ENCODE measurements around the gene NEDD4L.

Gene NEDD4L

DNA sequence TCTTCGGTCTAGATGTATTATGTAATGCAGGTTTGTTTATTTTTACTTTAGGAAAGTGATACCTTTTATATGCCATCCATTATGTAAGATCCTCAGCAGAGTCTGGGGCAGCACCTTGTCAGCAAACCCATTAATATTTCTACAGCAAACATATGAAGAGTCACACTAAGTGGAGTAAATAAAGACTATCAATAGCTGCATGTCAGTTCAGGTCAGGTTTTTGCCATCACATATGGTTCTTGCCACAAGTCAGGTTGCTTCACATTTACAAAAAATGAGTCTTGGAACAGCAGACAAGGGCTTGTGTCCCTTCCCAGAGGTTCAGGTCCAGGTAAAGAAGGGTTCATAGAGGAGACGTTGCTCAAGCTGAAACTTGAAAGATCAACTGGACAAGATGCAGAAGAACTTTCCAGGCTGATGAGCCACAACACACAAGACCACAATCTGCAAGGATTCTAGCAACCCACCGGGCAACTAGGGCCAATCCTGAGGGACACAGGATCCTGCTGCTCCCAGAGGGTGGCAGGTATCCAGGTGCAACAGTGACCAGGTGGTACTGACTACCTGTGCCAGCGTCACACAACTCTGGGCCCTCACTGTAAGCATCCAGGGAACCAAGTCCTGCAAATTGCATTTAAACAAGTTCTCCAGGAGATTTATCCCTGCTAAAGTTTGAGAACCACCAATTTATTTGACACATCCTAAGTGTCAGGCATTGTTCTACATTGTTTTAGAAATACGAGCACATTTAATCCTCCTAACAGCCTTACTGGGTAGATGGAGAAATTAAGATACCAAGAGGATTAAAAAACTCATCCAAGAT lies 369.0 kb downstream of the NEDD4L start:
- Histone ChIP-seq H3K27me3 (ENCODE audit: low read length) (no peaks in the 10 kb centered on the region), H3K36me3 (ENCODE audit: low read length) (no peaks in the 10 kb centered on the region), H3K4me3 (ENCODE audit: insufficient read depth, low read length, poor library complexity, severe bottlenecking) (no peak overlapping the region), H3K9ac (ENCODE audit: low read length) (no peak overlapping the region), H4K20me1 (ENCODE audit: low read depth, low read length) (no peaks in the 10 kb centered on the region), H3K79me2 (ENCODE audit: insufficient read depth, low read length) (no peaks in the 10 kb centered on the region), H3K27ac (ENCODE audit: low read depth, low read length) (no peak overlapping the region), H2AFZ (ENCODE audit: low read depth, low read length, severe bottlenecking) (no peak overlapping the region), H3K4me2 (ENCODE audit: low read depth, low read length, poor library complexity, severe bottlenecking) (no peak overlapping the region), H3F3A (ENCODE audit: insufficient read depth) (no peaks in the 10 kb centered on the region), H3K9me3 (ENCODE audit: insufficient read depth, low read length) (no peaks in the 10 kb centered on the region), H3K9me2 (replicated peaks; ENCODE audit: insufficient read depth, low read length) (no peaks in the 10 kb centered on the region)
- TF ChIP-seq EZH2phosphoT487 (conservative IDR thresholded peaks at IDR 0.05; ENCODE audit: low read length), result no peak
- TF ChIP-seq, protein P1, sequence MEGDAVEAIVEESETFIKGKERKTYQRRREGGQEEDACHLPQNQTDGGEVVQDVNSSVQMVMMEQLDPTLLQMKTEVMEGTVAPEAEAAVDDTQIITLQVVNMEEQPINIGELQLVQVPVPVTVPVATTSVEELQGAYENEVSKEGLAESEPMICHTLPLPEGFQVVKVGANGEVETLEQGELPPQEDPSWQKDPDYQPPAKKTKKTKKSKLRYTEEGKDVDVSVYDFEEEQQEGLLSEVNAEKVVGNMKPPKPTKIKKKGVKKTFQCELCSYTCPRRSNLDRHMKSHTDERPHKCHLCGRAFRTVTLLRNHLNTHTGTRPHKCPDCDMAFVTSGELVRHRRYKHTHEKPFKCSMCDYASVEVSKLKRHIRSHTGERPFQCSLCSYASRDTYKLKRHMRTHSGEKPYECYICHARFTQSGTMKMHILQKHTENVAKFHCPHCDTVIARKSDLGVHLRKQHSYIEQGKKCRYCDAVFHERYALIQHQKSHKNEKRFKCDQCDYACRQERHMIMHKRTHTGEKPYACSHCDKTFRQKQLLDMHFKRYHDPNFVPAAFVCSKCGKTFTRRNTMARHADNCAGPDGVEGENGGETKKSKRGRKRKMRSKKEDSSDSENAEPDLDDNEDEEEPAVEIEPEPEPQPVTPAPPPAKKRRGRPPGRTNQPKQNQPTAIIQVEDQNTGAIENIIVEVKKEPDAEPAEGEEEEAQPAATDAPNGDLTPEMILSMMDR (IDR thresholded peaks at IDR 0.05; ENCODE audit: insufficient read depth, low read length, poor library complexity, severe bottlenecking), result no peak

- H3K9me3 ChIP-seq (ENCODE audit: insufficient read depth, low read length), result no peaks in the 10 kb centered on the region
- H3K27me3 ChIP-seq (ENCODE audit: low read length), result no peaks in the 10 kb centered on the region
- H3K9me2 ChIP-seq (replicated peaks; ENCODE audit: insufficient read depth, low read length), result no peaks in the 10 kb centered on the region
- no peak overlapping the region for H3K4me2 ChIP-seq (ENCODE audit: low read depth, low read length, poor library complexity, severe bottlenecking)
- no peaks in the 10 kb centered on the region for H3F3A ChIP-seq (ENCODE audit: insufficient read depth)
- H3K27ac ChIP-seq (ENCODE audit: low read depth, low read length), result no peak overlapping the region
- H3K36me3 ChIP-seq (ENCODE audit: low read length), result no peaks in the 10 kb centered on the region
- TF ChIP-seq, protein P1 (IDR thresholded peaks at IDR 0.05; ENCODE audit: insufficient read depth, low read length, poor library complexity, severe bottlenecking), result no peak
- no peak for TF ChIP-seq EZH2phosphoT487 (conservative IDR thresholded peaks at IDR 0.05; ENCODE audit: low read length)
- no peaks in the 10 kb centered on the region for H3K79me2 ChIP-seq (ENCODE audit: insufficient read depth, low read length)
- H3K9ac ChIP-seq (ENCODE audit: low read length), result no peak overlapping the region
- H2AFZ ChIP-seq (ENCODE audit: low read depth, low read length, severe bottlenecking), result no peak overlapping the region
- no peak overlapping the region for H3K4me3 ChIP-seq (ENCODE audit: insufficient read depth, low read length, poor library complexity, severe bottlenecking)
- H4K20me1 ChIP-seq (ENCODE audit: low read depth, low read length), result no peaks in the 10 kb centered on the region
Observed at GRCh38 chr18:58413667-58414628, 369.9 kb downstream of the NEDD4L start.

GRCh38 chr18:58416014-58416703 lies 372.1 kb downstream of the NEDD4L start:
- no peak overlapping the region for H3K27ac ChIP-seq (ENCODE audit: low read depth, low read length)
- H3K4me2 ChIP-seq (ENCODE audit: low read depth, low read length, poor library complexity, severe bottlenecking), result no peak overlapping the region
- H3K9ac ChIP-seq (ENCODE audit: low read length), result no peak overlapping the region
- no peaks in the 10 kb centered on the region for H3F3A ChIP-seq (ENCODE audit: insufficient read depth)
- H3K9me2 ChIP-seq (replicated peaks; ENCODE audit: insufficient read depth, low read length), result no peaks in the 10 kb centered on the region
- no peak overlapping the region for H2AFZ ChIP-seq (ENCODE audit: low read depth, low read length, severe bottlenecking)
- no peaks in the 10 kb centered on the region for H4K20me1 ChIP-seq (ENCODE audit: low read depth, low read length)
- H3K4me3 ChIP-seq (ENCODE audit: insufficient read depth, low read length, poor library complexity, severe bottlenecking), result no peak overlapping the region
- TF ChIP-seq, protein P1 (IDR thresholded peaks at IDR 0.05; ENCODE audit: insufficient read depth, low read length, poor library complexity, severe bottlenecking), result no peak
- no peak for TF ChIP-seq EZH2phosphoT487 (conservative IDR thresholded peaks at IDR 0.05; ENCODE audit: low read length)
- no peaks in the 10 kb centered on the region for H3K36me3 ChIP-seq (ENCODE audit: low read length)
- no peaks in the 10 kb centered on the region for H3K9me3 ChIP-seq (ENCODE audit: insufficient read depth, low read length)
- no peaks in the 10 kb centered on the region for H3K79me2 ChIP-seq (ENCODE audit: insufficient read depth, low read length)
- H3K27me3 ChIP-seq (ENCODE audit: low read length), result no peaks in the 10 kb centered on the region
